MM.1S (cell line): ENCODE measurements around the gene NUP98.

Experiments used
- DNase-seq: peaks from one replicate; pipeline ENCODE4 v3.0.0-alpha.2; 2015
- H2AFZ ChIP-seq: fragments of 300-600 bp; sonication (generic); 2 replicates; pipeline ENCODE4 v1.6.0; 2016; ENCODE audit warnings: antibody characterized with exemption, low read length
- H3F3A ChIP-seq: fragments of 300-600 bp; sonication (generic); 2 replicates; pipeline ENCODE4 v1.6.1; 2016; ENCODE audit warnings: mild to moderate bottlenecking, antibody characterized with exemption, low read length, moderate library complexity, mixed read lengths; ENCODE audit not compliant: insufficient read depth
- H3K27ac ChIP-seq: fragments of 300-600 bp; sonication (generic); 2 replicates; pipeline ENCODE4 v1.5.1; 2016; ENCODE audit warnings: mild to moderate bottlenecking, low read length
- H3K27me3 ChIP-seq: fragments of 300-600 bp; sonication (generic); replicated peaks from 2 replicates; pipeline ENCODE4 v1.6.0; 2016; ENCODE audit warnings: low read length; ENCODE audit not compliant: insufficient read depth
- H3K36me3 ChIP-seq: fragments of 300-600 bp; sonication (generic); replicated peaks from 2 replicates; pipeline ENCODE4 v1.6.1; 2016; ENCODE audit warnings: mild to moderate bottlenecking, low read length, mixed read lengths; ENCODE audit not compliant: insufficient read depth
- H3K4me1 ChIP-seq: fragments of 300-600 bp; sonication (generic); 2 replicates; pipeline ENCODE4 v1.6.1; 2016; ENCODE audit warnings: low read length, mixed read lengths
- H3K4me2 ChIP-seq: fragments of 300-600 bp; sonication (generic); 2 replicates; pipeline ENCODE4 v1.6.0; 2016; ENCODE audit warnings: low read depth, low read length
- H3K4me3 ChIP-seq: fragments of 300-600 bp; sonication (generic); 2 replicates; pipeline ENCODE4 v1.5.1; 2016; ENCODE audit warnings: low read length, mixed read lengths
- H3K79me2 ChIP-seq: fragments of 300-600 bp; sonication (generic); 2 replicates; pipeline ENCODE4 v1.6.1; 2016; ENCODE audit warnings: mixed run types, low read length, mixed read lengths
- H3K9ac ChIP-seq: fragments of 300-600 bp; sonication (generic); 2 replicates; pipeline ENCODE4 v1.6.1; 2016; ENCODE audit warnings: low read length, mixed read lengths
- H3K9me2 ChIP-seq: fragments of 300-600 bp; sonication (generic); replicated peaks from 2 replicates; pipeline ENCODE4 v1.6.1; 2016; ENCODE audit warnings: mild to moderate bottlenecking, low read length, mixed read lengths; ENCODE audit not compliant: insufficient read depth
- H3K9me3 ChIP-seq: fragments of 300-600 bp; sonication (generic); replicated peaks from 2 replicates; pipeline ENCODE4 v1.6.1; 2016; ENCODE audit warnings: mild to moderate bottlenecking, low read length, mixed read lengths; ENCODE audit not compliant: insufficient read depth
- H4K20me1 ChIP-seq: fragments of 300-600 bp; sonication (generic); 2 replicates; pipeline ENCODE4 v1.6.1; 2016; ENCODE audit warnings: mild to moderate bottlenecking, low read length, moderate library complexity, mixed read lengths; ENCODE audit not compliant: insufficient read depth
- CTCF ChIP-seq: fragments of 300-600 bp; sonication (generic); IDR thresholded peaks from 2 replicates; pipeline ENCODE4 v1.5.1; 2016; ENCODE audit warnings: antibody characterized with exemption, low read length, mixed read lengths
- EZH2 ChIP-seq: fragments of 300-600 bp; sonication (generic); optimal IDR thresholded peaks from 2 replicates; pipeline ENCODE3; 2017; ENCODE audit warnings: low read depth, mild to moderate bottlenecking, antibody characterized with exemption, low read length, mixed read lengths
- EZH2phosphoT487 ChIP-seq: fragments of 300-600 bp; sonication (generic); IDR thresholded peaks from 2 replicates; pipeline ENCODE4 v1.6.1; 2018; ENCODE audit warnings: antibody characterized with exemption, low read length

The NUP98 gene

GRCh38 chr11:3753110-3753509, 44.2 kb downstream of the NUP98 start:
- DNase-seq, result no peak
- H2AFZ ChIP-seq, result no peak overlapping the region
- no peak overlapping the region for H3K27ac ChIP-seq
- TF ChIP-seq CTCF (no peak), EZH2phosphoT487 (no peak), EZH2 (no peak)
- H3F3A ChIP-seq, result no peaks in the 10 kb centered on the region
- peaks cover 28% of the 10 kb centered on the region for H3K79me2 ChIP-seq
- no peak overlapping the region for H3K9ac ChIP-seq
- H3K4me2 ChIP-seq, result no peak overlapping the region
- H3K4me1 ChIP-seq, result no peaks in the 10 kb centered on the region
- H3K9me2 ChIP-seq, result no peaks in the 10 kb centered on the region
- no peaks in the 10 kb centered on the region for H3K27me3 ChIP-seq
- H3K4me3 ChIP-seq, result no peak overlapping the region
- no peaks in the 10 kb centered on the region; the same call in 1 of the 2 replicates for H4K20me1 ChIP-seq
- peaks cover 17% of the 10 kb centered on the region for H3K36me3 ChIP-seq
- no peaks in the 10 kb centered on the region for H3K9me3 ChIP-seq

GRCh38 chr11:3747704-3748103, 49.6 kb downstream of the NUP98 start:
- Histone ChIP-seq H3K27ac (no peak overlapping the region), H3K9ac (no peak overlapping the region), H3K36me3 (peaks cover 13% of the 10 kb centered on the region), H3K9me3 (no peaks in the 10 kb centered on the region), H4K20me1 (no peaks in the 10 kb centered on the region), H3K27me3 (no peaks in the 10 kb centered on the region), H3K4me1 (no peaks in the 10 kb centered on the region), H2AFZ (no peak overlapping the region), H3F3A (no peaks in the 10 kb centered on the region), H3K4me2 (no peak overlapping the region), H3K79me2 (peaks cover 25% of the 10 kb centered on the region), H3K4me3 (no peak overlapping the region), H3K9me2 (no peaks in the 10 kb centered on the region)
- no peak for DNase-seq
- TF ChIP-seq EZH2 (no peak), EZH2phosphoT487 (no peak), CTCF (no peak)

- no peak overlapping the region for H3K4me3 ChIP-seq
- no peak overlapping the region for H3K9ac ChIP-seq
- no peaks in the 10 kb centered on the region for H3K27me3 ChIP-seq
- no peak for DNase-seq
- H3K4me2 ChIP-seq, result no peak overlapping the region
- 0 out of 2 replicates have a peak, but pooled peaks cover 15% of the 10 kb centered on the region for H3K79me2 ChIP-seq
- H3F3A ChIP-seq, result no peaks in the 10 kb centered on the region
- H3K9me2 ChIP-seq, result no peaks in the 10 kb centered on the region
- peaks cover 4% of the 10 kb centered on the region; the same call in 1 of the 2 replicates for H3K36me3 ChIP-seq
- H3K4me1 ChIP-seq, result no peaks in the 10 kb centered on the region
- no peak overlapping the region for H2AFZ ChIP-seq
- no peak for TF ChIP-seq CTCF
- no peak for TF ChIP-seq EZH2
- TF ChIP-seq EZH2phosphoT487, result no peak
- H3K27ac ChIP-seq, result no peak overlapping the region
- no peaks in the 10 kb centered on the region for H3K9me3 ChIP-seq
- no peaks in the 10 kb centered on the region for H4K20me1 ChIP-seq
Measured at GRCh38 chr11:3745161-3745560, 52.2 kb downstream of the NUP98 start.
